Trophoblast cell (in vitro differentiated cells and primary cell): Measurements from ENCODE around the gene BCL11B.

Experiments used
- DNase-seq, 2 donors: peaks; one replicate each; pipeline ENCODE4 v3.0.0-alpha.2; 2016
- H2AFZ ChIP-seq: 2 replicates; pipeline ENCODE4 v1.6.1; 2013; ENCODE audit warnings: low read length, moderate library complexity, mild to moderate bottlenecking; ENCODE audit not compliant: insufficient read depth, poor library complexity
- H2AK5ac ChIP-seq: 2 replicates; pipeline ENCODE4 v1.6.1; 2013; ENCODE audit warnings: mild to moderate bottlenecking, low read length
- H2BK120ac ChIP-seq: 2 replicates; pipeline ENCODE4 v1.6.1; 2013; ENCODE audit warnings: low read length, mild to moderate bottlenecking, moderate library complexity; ENCODE audit not compliant: insufficient read depth, poor library complexity
- H2BK12ac ChIP-seq: 2 replicates; pipeline ENCODE4 v1.6.1; 2013; ENCODE audit warnings: mild to moderate bottlenecking, low read length, moderate library complexity
- H2BK5ac ChIP-seq: 2 replicates; pipeline ENCODE4 v1.6.1; 2013; ENCODE audit warnings: low read length, low read depth, moderate library complexity, mild to moderate bottlenecking; ENCODE audit not compliant: poor library complexity
- H3K14ac ChIP-seq: 2 replicates; pipeline ENCODE4 v1.6.1; 2013; ENCODE audit warnings: mild to moderate bottlenecking, low read length
- H3K18ac ChIP-seq: 2 replicates; pipeline ENCODE4 v1.6.1; 2013; ENCODE audit warnings: mild to moderate bottlenecking, low read length
- H3K23ac ChIP-seq: 2 replicates; pipeline ENCODE4 v1.6.1; 2013; ENCODE audit warnings: low read length
- H3K27ac ChIP-seq: 2 replicates; pipeline ENCODE4 v1.5.1; 2013; ENCODE audit warnings: low read depth, mild to moderate bottlenecking, inconsistent platforms, low read length, moderate library complexity
- H3K27me3 ChIP-seq: 2 replicates; pipeline ENCODE4 v1.6.1; 2013; ENCODE audit warnings: inconsistent platforms, mild to moderate bottlenecking, low read length, moderate library complexity; ENCODE audit not compliant: insufficient read depth
- H3K36me3 ChIP-seq, 2 experiments: 1 replicate in 1 of 2; 2 replicates in 1 of 2; pipeline ENCODE4 v1.6.1; 2013; ENCODE audit warnings: low read length in 2 of 2, mild to moderate bottlenecking in 2 of 2, moderate library complexity in 1 of 2; ENCODE audit not compliant: insufficient read depth in 2 of 2, control insufficient read depth in 1 of 2
- H3K4ac ChIP-seq: 2 replicates; pipeline ENCODE4 v1.6.1; 2013; ENCODE audit warnings: low read depth, mild to moderate bottlenecking, low read length, moderate library complexity
- H3K4me1 ChIP-seq, 2 experiments: 1 replicate in 1 of 2; 2 replicates in 1 of 2; pipeline ENCODE4 v1.6.1; 2013; ENCODE audit warnings: low read length in 2 of 2, mild to moderate bottlenecking in 2 of 2, moderate library complexity in 1 of 2; ENCODE audit not compliant: insufficient read depth in 2 of 2, control insufficient read depth in 1 of 2
- H3K4me2 ChIP-seq: 2 replicates; pipeline ENCODE4 v1.6.1; 2013; ENCODE audit warnings: inconsistent platforms, mild to moderate bottlenecking, low read length, moderate library complexity
- H3K4me3 ChIP-seq: 2 replicates; pipeline ENCODE4 v1.5.1; 2013; ENCODE audit warnings: mild to moderate bottlenecking, low read depth, low read length, inconsistent platforms
- H3K79me1 ChIP-seq: one replicate; pipeline ENCODE4 v1.6.1; 2013; ENCODE audit warnings: low read length
- H3K79me2 ChIP-seq: 2 replicates; pipeline ENCODE4 v1.6.1; 2013; ENCODE audit warnings: low read length, mild to moderate bottlenecking; ENCODE audit not compliant: control insufficient read depth, insufficient read depth, poor library complexity
- H3K9ac ChIP-seq: 2 replicates; pipeline ENCODE4 v1.6.1; 2013; ENCODE audit warnings: mild to moderate bottlenecking, low read length
- H3K9me3 ChIP-seq: 2 replicates; pipeline ENCODE4 v1.6.1; 2013; ENCODE audit warnings: low read depth, mild to moderate bottlenecking, control low read depth, inconsistent platforms, low read length; ENCODE audit not compliant: insufficient read depth
- H4K12ac ChIP-seq: 2 replicates; pipeline ENCODE4 v1.6.1; 2013; ENCODE audit warnings: low read depth, mild to moderate bottlenecking, low read length, moderate library complexity
- H4K8ac ChIP-seq: 2 replicates; pipeline ENCODE4 v1.6.1; 2013; ENCODE audit warnings: low read depth, mild to moderate bottlenecking, low read length, moderate library complexity
- H4K91ac ChIP-seq: one replicate; pipeline ENCODE4 v1.6.1; 2013; ENCODE audit warnings: low read depth, mild to moderate bottlenecking, low read length, moderate library complexity
- WGBS: extraction: QIAGEN DNeasy Blood & Tissue Kit; methylation state at CpG from one replicate; pipeline ENCODE4 v1.1.7; 2013; ENCODE audit warnings: missing lambda C conversion rate; ENCODE audit not compliant: insufficient read length, insufficient coverage; ENCODE audit errors: extremely low coverage; 5-methylcytosine and 5-hydroxymethylcytosine counted together

The BCL11B gene

DNA sequence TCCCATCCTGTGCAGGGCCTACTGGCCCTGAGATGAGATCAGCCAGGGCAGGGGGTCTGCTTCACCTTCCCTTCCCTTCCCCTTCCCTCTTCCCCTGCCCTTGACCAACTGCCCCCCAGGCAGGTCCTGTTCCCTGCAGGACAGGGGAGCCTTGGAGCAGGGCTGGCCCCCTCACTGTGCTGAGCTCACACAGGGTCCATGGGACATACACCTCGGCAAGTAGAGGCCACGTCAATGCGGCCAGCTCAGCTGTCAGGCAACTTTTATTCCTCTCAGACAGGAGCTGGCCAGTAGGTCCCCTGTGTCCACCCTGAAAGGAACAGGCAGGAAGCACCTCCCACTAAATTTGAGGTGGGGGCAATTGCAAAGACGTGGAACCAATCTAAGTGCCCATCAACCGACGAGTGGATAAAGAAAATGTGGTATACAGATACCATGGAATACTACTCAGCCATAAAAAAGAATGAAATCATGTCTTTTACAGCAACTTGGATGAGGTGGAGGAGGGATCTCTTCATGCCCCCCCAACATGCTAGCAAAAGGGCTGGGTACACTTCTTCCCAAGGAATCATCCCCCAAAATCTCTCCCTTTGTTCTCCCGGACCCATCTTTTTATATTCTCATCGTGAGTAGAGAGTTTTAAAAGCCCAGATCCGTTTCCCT is 148.7 kb downstream of the BCL11B start:
- no peak overlapping the region for H2BK120ac ChIP-seq
- H3K9ac ChIP-seq = no peak overlapping the region
- H4K8ac ChIP-seq = no peak overlapping the region
- H3K27me3 ChIP-seq = no peaks in the 10 kb centered on the region
- no peak overlapping the region for H3K4ac ChIP-seq
- H4K12ac ChIP-seq = no peak overlapping the region
- no CpG with 5 or more reads among the region's 9 CpGs for WGBS
- no peak overlapping the region for H2AFZ ChIP-seq
- H3K14ac ChIP-seq = no peak overlapping the region
- no peaks in the 10 kb centered on the region for H3K36me3 ChIP-seq
- no peak overlapping the region for H3K4me2 ChIP-seq
- H2BK12ac ChIP-seq = no peak overlapping the region
- H2BK5ac ChIP-seq = no peak overlapping the region
- no peaks in the 10 kb centered on the region for H3K79me2 ChIP-seq
- H3K4me1 ChIP-seq = no peaks in the 10 kb centered on the region
- peaks cover 4% of the 10 kb centered on the region for H3K9me3 ChIP-seq
- no peak overlapping the region for H3K18ac ChIP-seq
- no peak overlapping the region for H3K4me3 ChIP-seq
- no peak overlapping the region for H3K27ac ChIP-seq
- H4K91ac ChIP-seq = no peak overlapping the region
- H3K79me1 ChIP-seq = no peaks in the 10 kb centered on the region
- no peak overlapping the region for H3K23ac ChIP-seq
- no peak for DNase-seq
- no peak overlapping the region for H2AK5ac ChIP-seq

- H3K79me1 ChIP-seq = no peaks in the 10 kb centered on the region
- H2AFZ ChIP-seq = no peak overlapping the region
- H4K8ac ChIP-seq = no peak overlapping the region
- H3K23ac ChIP-seq = no peak overlapping the region
- H4K91ac ChIP-seq = no peak overlapping the region
- H2BK120ac ChIP-seq = no peak overlapping the region
- no peaks in the 10 kb centered on the region for H3K36me3 ChIP-seq
- no peaks in the 10 kb centered on the region for H3K79me2 ChIP-seq
- H3K4me1 ChIP-seq = no peaks in the 10 kb centered on the region
- H3K4me2 ChIP-seq = no peak overlapping the region
- H2AK5ac ChIP-seq = no peak overlapping the region
- H3K9ac ChIP-seq = no peak overlapping the region
- no peak overlapping the region for H4K12ac ChIP-seq
- H2BK5ac ChIP-seq = no peak overlapping the region
- no peak overlapping the region for H3K18ac ChIP-seq
- H3K4me3 ChIP-seq = no peak overlapping the region
- H3K14ac ChIP-seq = no peak overlapping the region
- H3K27me3 ChIP-seq = no peaks in the 10 kb centered on the region
- no peak for DNase-seq
- H3K27ac ChIP-seq = no peak overlapping the region
- H3K9me3 ChIP-seq = no peaks in the 10 kb centered on the region
- H3K4ac ChIP-seq = no peak overlapping the region
- WGBS = no CpG with 5 or more reads among the region's 18 CpGs
- no peak overlapping the region for H2BK12ac ChIP-seq
Observed at GRCh38 chr14:99122521-99123125, 149.4 kb downstream of the BCL11B start.

DNA sequence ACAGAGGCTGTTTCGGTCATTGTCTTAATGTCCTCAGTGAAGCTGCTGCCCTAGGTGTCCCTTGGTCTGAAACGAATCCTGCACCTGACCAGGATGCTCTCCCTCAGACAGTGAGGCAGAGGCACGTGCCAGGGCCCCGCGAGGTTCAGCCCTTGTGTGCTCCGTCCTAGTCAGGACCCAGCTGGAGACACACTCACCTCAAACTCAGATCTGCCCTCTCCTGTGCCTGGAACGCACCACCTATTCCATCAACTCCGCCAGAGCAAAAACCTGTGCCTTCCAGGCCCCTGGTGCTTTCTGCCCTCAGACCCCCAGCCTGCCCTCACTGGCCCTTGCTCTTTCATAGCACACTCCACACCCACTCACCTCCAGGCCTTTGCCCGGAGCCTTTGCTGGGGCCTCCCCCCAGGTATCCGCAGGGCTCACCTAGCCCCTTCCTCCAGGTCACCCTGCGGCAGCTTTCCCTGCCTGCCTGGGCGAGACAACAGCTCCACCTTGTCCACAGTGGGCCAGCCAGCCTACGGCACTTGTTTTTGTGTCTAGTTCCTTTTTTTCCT is 150.6 kb downstream of the BCL11B start:
- Histone ChIP-seq H3K79me1 (no peaks in the 10 kb centered on the region), H3K79me2 (no peaks in the 10 kb centered on the region), H2BK120ac (no peak overlapping the region), H3K4ac (no peak overlapping the region), H3K23ac (no peak overlapping the region), H3K9me3 (no peaks in the 10 kb centered on the region), H2AFZ (no peak overlapping the region), H3K36me3 (no peaks in the 10 kb centered on the region), H3K18ac (no peak overlapping the region), H4K12ac (no peak overlapping the region), H4K91ac (no peak overlapping the region), H2AK5ac (no peak overlapping the region), H3K27me3 (no peaks in the 10 kb centered on the region), H3K4me1 (no peaks in the 10 kb centered on the region), H3K4me3 (no peak overlapping the region), H3K14ac (no peak overlapping the region), H4K8ac (no peak overlapping the region), H2BK5ac (no peak overlapping the region), H2BK12ac (no peak overlapping the region), H3K27ac (no peak overlapping the region), H3K4me2 (no peak overlapping the region), H3K9ac (no peak overlapping the region)
- DNase-seq = no peak
- WGBS = no CpG with 5 or more reads among the region's 13 CpGs

DNA sequence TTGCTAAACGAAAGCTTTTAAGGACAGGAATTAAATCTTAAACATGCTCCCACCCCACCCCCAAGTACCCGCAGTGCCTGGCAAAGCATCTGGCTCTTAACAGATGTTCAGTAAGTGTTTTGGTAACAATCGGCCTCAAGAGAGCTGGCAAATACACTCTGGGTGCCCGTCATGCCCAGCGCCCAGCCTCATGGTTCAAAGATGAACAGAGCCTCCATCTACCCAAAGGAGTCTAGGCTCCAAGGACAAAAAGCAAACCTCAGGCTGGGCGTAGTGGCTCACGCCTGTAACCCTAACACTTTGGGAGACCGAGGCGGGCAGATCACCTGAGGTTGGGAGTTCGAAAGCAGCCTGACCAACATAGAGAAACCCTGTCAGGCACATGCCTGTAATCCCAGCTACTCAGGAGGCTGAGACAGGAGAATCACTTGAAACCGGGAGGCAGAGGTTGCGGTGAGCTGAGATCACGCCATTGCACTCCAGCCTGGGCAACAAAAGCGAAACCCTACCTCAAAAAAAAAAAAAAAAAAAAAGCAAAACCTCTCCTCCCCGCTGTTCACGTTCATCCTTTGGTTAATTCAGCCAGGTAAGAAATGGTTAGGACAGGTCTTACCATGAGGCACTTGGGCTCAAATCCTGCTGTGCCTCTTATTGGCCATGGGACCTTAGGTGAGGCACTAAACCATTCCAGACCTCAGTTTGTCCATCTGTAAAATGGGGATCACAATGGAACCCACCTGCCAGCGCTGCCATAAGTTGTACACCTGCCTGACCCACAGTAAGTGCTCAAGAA is 151.3 kb downstream of the BCL11B start:
- H3K14ac ChIP-seq = no peak overlapping the region
- no peak overlapping the region for H4K12ac ChIP-seq
- no peak overlapping the region for H3K18ac ChIP-seq
- no peaks in the 10 kb centered on the region for H3K9me3 ChIP-seq
- no peak overlapping the region for H3K4me2 ChIP-seq
- H3K36me3 ChIP-seq = no peaks in the 10 kb centered on the region
- no CpG with 5 or more reads among the region's 17 CpGs for WGBS
- no peak overlapping the region for H3K4ac ChIP-seq
- H3K79me2 ChIP-seq = no peaks in the 10 kb centered on the region
- no peaks in the 10 kb centered on the region for H3K27me3 ChIP-seq
- no peak overlapping the region for H3K23ac ChIP-seq
- H2AFZ ChIP-seq = no peak overlapping the region
- no peak overlapping the region for H2BK120ac ChIP-seq
- H3K4me1 ChIP-seq = no peaks in the 10 kb centered on the region
- H2BK12ac ChIP-seq = no peak overlapping the region
- H2AK5ac ChIP-seq = no peak overlapping the region
- H3K4me3 ChIP-seq = no peak overlapping the region
- no peaks in the 10 kb centered on the region for H3K79me1 ChIP-seq
- no peak overlapping the region for H3K27ac ChIP-seq
- no peak overlapping the region for H4K8ac ChIP-seq
- no peak for DNase-seq
- no peak overlapping the region for H4K91ac ChIP-seq
- H2BK5ac ChIP-seq = no peak overlapping the region
- H3K9ac ChIP-seq = no peak overlapping the region
